IMR-90 (cell line): ENCODE measurements around the gene DNAI2. TPM values are rescaled to one million over a fixed set of nuclear protein-coding genes. Genes with fewer than 3 reads are reported as not detected.

ENCODE experiments used
- ATAC-seq: fragments of 200-7000 bp; cut with Tn5 transposase; 2 replicates; pipeline ENCODE4 v1.9.1; 2020; ENCODE audit warnings: low read depth, mild to moderate bottlenecking, moderate library complexity
- BruUV-seq: library from RNA; stranded (reverse); fragments of 400-500 nt; replicated peaks from 2 replicates; lab custom pipeline; 2021; lab: Mats Ljungman, UMichigan
- CTCF ChIA-PET: fragments of 300-600 bp; formaldehyde crosslinking; extraction: SDS; loops from one replicate; lab custom pipeline; 2021; ENCODE audit warnings: antibody characterized with exemption; lab: Yijun Ruan, JAX
- POLR2A ChIA-PET: fragments of 300-600 bp; sonication (Branson Sonifier 250); formaldehyde crosslinking; loops from one replicate; lab custom pipeline; 2022; ENCODE audit warnings: antibody characterized with exemption; ENCODE audit not compliant: unreplicated experiment; lab: Charles Lee
- DNase-seq: peaks from one replicate; pipeline ENCODE4 v3.0.0; 2013
- H2AFZ ChIP-seq: replicated peaks from 2 replicates; pipeline ENCODE3; 2013; ENCODE audit warnings: low read length, mild to moderate bottlenecking; ENCODE audit not compliant: poor library complexity
- H2AK5ac ChIP-seq: 2 replicates; pipeline ENCODE4 v1.6.1; 2013; ENCODE audit warnings: low read depth, low read length, inconsistent platforms
- H2AK9ac ChIP-seq: replicated peaks from 2 replicates; pipeline ENCODE3; 2013; ENCODE audit warnings: mild to moderate bottlenecking, low read depth, low read length, moderate library complexity; ENCODE audit not compliant: poor library complexity
- H2BK120ac ChIP-seq: 2 replicates; pipeline ENCODE4 v1.6.1; 2013; ENCODE audit warnings: low read depth, low read length, inconsistent platforms
- H2BK15ac ChIP-seq: 3 replicates; pipeline ENCODE4 v1.6.1; 2013; ENCODE audit warnings: low read depth, low read length, inconsistent platforms
- H2BK20ac ChIP-seq: 2 replicates; pipeline ENCODE4 v1.6.1; 2013; ENCODE audit warnings: low read depth, mild to moderate bottlenecking, inconsistent platforms, low read length, moderate library complexity
- H2BK5ac ChIP-seq: 2 replicates; pipeline ENCODE4 v1.6.1; 2013; ENCODE audit warnings: mild to moderate bottlenecking, low read depth, low read length, inconsistent platforms; ENCODE audit not compliant: poor library complexity, severe bottlenecking
- H3K14ac ChIP-seq: replicated peaks from 2 replicates; pipeline ENCODE4 v1.6.1; 2013; ENCODE audit warnings: low read depth, low read length, inconsistent platforms
- H3K18ac ChIP-seq: 2 replicates; pipeline ENCODE4 v1.6.1; 2013; ENCODE audit warnings: low read depth, low read length, control low read depth
- H3K23ac ChIP-seq: 2 replicates; pipeline ENCODE4 v1.6.1; 2013; ENCODE audit warnings: low read depth, low read length, inconsistent platforms
- H3K27ac ChIP-seq: 2 replicates; pipeline ENCODE4 v1.5.1; 2013; ENCODE audit warnings: mild to moderate bottlenecking, control low read depth, low read length; ENCODE audit not compliant: insufficient read depth
- H3K27me3 ChIP-seq: 2 replicates; pipeline ENCODE4 v1.6.1; 2013; ENCODE audit warnings: low read length; ENCODE audit not compliant: control insufficient read depth, insufficient read depth
- H3K36me3 ChIP-seq: 2 replicates; pipeline ENCODE4 v1.6.1; 2013; ENCODE audit warnings: low read length, mixed read lengths; ENCODE audit not compliant: control insufficient read depth, insufficient read depth
- H3K4ac ChIP-seq: 2 replicates; pipeline ENCODE4 v1.6.1; 2013; ENCODE audit warnings: low read depth, low read length, inconsistent platforms
- H3K4me1 ChIP-seq: 2 replicates; pipeline ENCODE4 v1.6.1; 2013; ENCODE audit warnings: low read length, mixed read lengths; ENCODE audit not compliant: control insufficient read depth, insufficient read depth
- H3K4me2 ChIP-seq: 2 replicates; pipeline ENCODE4 v1.6.1; 2013; ENCODE audit warnings: low read depth, mild to moderate bottlenecking, control low read depth, low read length, moderate library complexity
- H3K4me3 ChIP-seq: 2 replicates; pipeline ENCODE4 v1.5.1; 2013; ENCODE audit warnings: low read depth, mild to moderate bottlenecking, control low read depth, low read length, moderate library complexity; ENCODE audit not compliant: insufficient read depth
- H3K56ac ChIP-seq: 2 replicates; pipeline ENCODE4 v1.6.1; 2013; ENCODE audit warnings: low read length, inconsistent platforms; ENCODE audit not compliant: insufficient read depth; ENCODE audit errors: extremely low read depth
- H3K79me1 ChIP-seq, 2 experiments: 2 replicates each; pipeline ENCODE4 v1.6.1; 2013; ENCODE audit warnings: low read length in 2 of 2, inconsistent platforms in 1 of 2, low read depth in 1 of 2
- H3K9ac ChIP-seq: 2 replicates; pipeline ENCODE4 v1.6.1; 2013; ENCODE audit warnings: low read depth, low read length, control low read depth
- H3K9me1 ChIP-seq: 2 replicates; pipeline ENCODE4 v1.6.1; 2013; ENCODE audit warnings: low read length, inconsistent platforms; ENCODE audit not compliant: insufficient read depth
- H3K9me3 ChIP-seq: 2 replicates; pipeline ENCODE4 v1.6.1; 2013; ENCODE audit warnings: low read length; ENCODE audit not compliant: control insufficient read depth, insufficient read depth
- H4K20me1 ChIP-seq: 2 replicates; pipeline ENCODE4 v1.6.1; 2013; ENCODE audit warnings: low read length, inconsistent platforms; ENCODE audit not compliant: insufficient read depth
- H4K5ac ChIP-seq: 2 replicates; pipeline ENCODE4 v1.6.1; 2013; ENCODE audit warnings: mild to moderate bottlenecking, low read depth, low read length, control low read depth
- H4K8ac ChIP-seq, 2 experiments: 2 replicates each; pipeline ENCODE4 v1.6.1; 2013; ENCODE audit warnings: low read depth in 2 of 2, low read length in 2 of 2, control low read depth in 1 of 2, inconsistent platforms in 1 of 2
- H4K91ac ChIP-seq: 2 replicates; pipeline ENCODE4 v1.6.1; 2013; ENCODE audit warnings: low read depth, low read length, inconsistent platforms; ENCODE audit not compliant: insufficient read depth
- BHLHE40 ChIP-seq: fragments of 150-350 bp; IDR thresholded peaks from 2 replicates; pipeline ENCODE4 v1.6.1; 2016; ENCODE audit warnings: mild to moderate bottlenecking, low read depth, low read length
- CEBPB ChIP-seq: IDR thresholded peaks from 2 replicates; pipeline ENCODE4 v1.6.1; 2012; ENCODE audit warnings: low read depth, low read length, improper control_type of control experiment
- CHD1 ChIP-seq: IDR thresholded peaks from 2 replicates; pipeline ENCODE4 v1.6.1; 2012; ENCODE audit warnings: low read depth, low read length, improper control_type of control experiment
- FOS ChIP-seq: fragments of 150-350 bp; IDR thresholded peaks from 2 replicates; pipeline ENCODE4 v1.6.1; 2016; ENCODE audit warnings: low read depth, low read length
- MAFK ChIP-seq: IDR thresholded peaks from 2 replicates; pipeline ENCODE4 v1.6.1; 2012; ENCODE audit warnings: low read depth, low read length, improper control_type of control experiment
- MAZ ChIP-seq: IDR thresholded peaks from 2 replicates; pipeline ENCODE4 v1.6.1; 2012; ENCODE audit warnings: low read depth, mild to moderate bottlenecking, low read length, improper control_type of control experiment, moderate library complexity, borderline replicate concordance
- MXI1 ChIP-seq: IDR thresholded peaks from 2 replicates; pipeline ENCODE4 v1.6.1; 2012; ENCODE audit warnings: low read depth, mild to moderate bottlenecking, low read length, moderate library complexity, borderline replicate concordance
- NFE2L2 ChIP-seq: fragments of 150-350 bp; IDR thresholded peaks from 2 replicates; pipeline ENCODE4 v1.6.1; 2016; ENCODE audit warnings: low read depth, mild to moderate bottlenecking, low read length
- POLR2A ChIP-seq: IDR thresholded peaks from 2 replicates; pipeline ENCODE4 v1.6.1; 2012; ENCODE audit warnings: mild to moderate bottlenecking, low read depth, low read length
- RAD21 ChIP-seq: IDR thresholded peaks from 2 replicates; pipeline ENCODE4 v1.6.1; 2012; ENCODE audit warnings: low read length, improper control_type of control experiment
- RCOR1 ChIP-seq: IDR thresholded peaks from 2 replicates; pipeline ENCODE4 v1.6.1; 2012; ENCODE audit warnings: mild to moderate bottlenecking, low read length, improper control_type of control experiment; ENCODE audit not compliant: insufficient replicate concordance
- RFX5 ChIP-seq: IDR thresholded peaks from 2 replicates; pipeline ENCODE4 v1.8.0; 2012; ENCODE audit warnings: low read depth, mild to moderate bottlenecking, low read length, moderate library complexity
- SMC3 ChIP-seq: fragments of 150-350 bp; IDR thresholded peaks from 2 replicates; pipeline ENCODE4 v1.6.1; 2016; ENCODE audit warnings: low read depth, mild to moderate bottlenecking, antibody characterized with exemption, low read length, moderate library complexity
- WGBS, 2 experiments: methylation state at CpG; one replicate each; pipeline versions ENCODE4 v1.1.5 to v1.1.7; 2013; ENCODE audit warnings: missing lambda C conversion rate in 2 of 2; ENCODE audit not compliant: insufficient read length in 1 of 2; ENCODE audit errors: extremely low coverage in 2 of 2; 5-methylcytosine and 5-hydroxymethylcytosine counted together
- dilution Hi-C: fragments of 300-500 bp; cut with HindIII; formaldehyde crosslinking; loops from one replicate; pipeline ENCODE4 v1.14.3; 2018; ENCODE audit warnings: low sequenced_read_pairs; ENCODE audit not compliant: unreplicated experiment
- in situ Hi-C: fragments of 300-500 bp; cut with MboI; formaldehyde crosslinking; loops from 3 replicates; pipeline ENCODE4 v1.14.3; 2019; ENCODE audit warnings: low sequenced_read_pairs, inconsistent platforms, mixed read lengths
- intact Hi-C: fragments of 100-400 bp; cut with micrococcal nuclease; formaldehyde crosslinking; loops from 2 replicates; pipeline ENCODE4 v1.10.0; 2022
- polyA plus RNA-seq, 3 experiments: library from polyadenylated mRNA; depleted of rRNA; stranded (reverse); fragments of >200 nt; gene quantifications; 2 replicates each; pipeline ENCODE4 v1.2.3, GENCODE V29; 2012; ENCODE audit warnings: low replicate concordance in 1 of 3
- total RNA-seq: library from RNA; depleted of rRNA; stranded (reverse); fragments of >200 nt; gene quantifications from 2 replicates; pipeline ENCODE4 v1.2.3, GENCODE V29; 2012
- TF ChIP-seq, protein P1 (sequence below): conservative IDR thresholded peaks from 2 replicates; pipeline ENCODE4 v1.5.1; 2012; ENCODE audit warnings: mild to moderate bottlenecking, low read depth, low read length, improper control_type of control experiment
- TF ChIP-seq, protein P2 (sequence below): fragments of 150-350 bp; IDR thresholded peaks from 2 replicates; pipeline ENCODE4 v1.6.1; 2017; ENCODE audit warnings: mild to moderate bottlenecking, antibody characterized with exemption, low read length, low read depth
- TF ChIP-seq, protein P3 (sequence below): fragments of 150-350 bp; IDR thresholded peaks from 2 replicates; pipeline ENCODE4 v1.6.1; 2016; ENCODE audit warnings: low read depth, mild to moderate bottlenecking, low read length, moderate library complexity, borderline replicate concordance

DNAI2 gene
- total and polyA plus RNA-seq, 2 of the 4 experiments (the other 2 are of a cell fraction) = not detected

DNA sequence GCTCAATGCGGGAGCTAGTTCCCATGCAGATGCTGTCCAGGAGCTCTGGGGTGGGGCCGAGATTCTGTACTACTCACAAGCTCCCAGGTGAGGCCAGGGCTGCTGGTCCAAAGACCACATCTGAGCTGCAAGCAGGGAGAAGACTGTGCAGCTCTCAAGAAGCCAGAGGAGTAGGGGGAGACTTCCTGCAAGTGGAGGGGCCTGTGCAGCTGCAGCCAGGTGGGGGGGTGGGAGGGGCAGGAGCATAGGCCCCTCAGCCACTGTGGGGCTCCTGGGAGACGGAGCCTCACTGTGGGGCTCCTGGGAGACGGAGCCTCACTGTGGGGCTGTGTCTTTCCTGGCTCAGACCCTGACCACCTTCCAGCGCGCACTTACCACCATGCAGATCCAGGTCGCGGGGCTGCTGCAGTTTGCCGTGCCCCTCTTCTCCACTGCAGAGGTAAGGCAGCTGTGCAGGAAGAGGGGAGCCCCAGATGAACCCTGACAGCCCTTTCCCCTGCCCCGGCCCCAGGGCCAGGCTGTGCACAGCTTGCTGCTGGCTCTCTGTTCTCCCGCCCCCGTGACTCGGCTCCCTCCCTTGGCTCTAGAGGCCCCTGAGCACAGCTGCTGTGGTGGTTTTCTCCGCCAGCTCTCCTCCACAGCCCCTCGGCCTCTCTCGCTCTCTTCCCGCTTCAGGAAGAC is 24.3 kb upstream of the DNAI2 start:
- Histone ChIP-seq H4K20me1 (no peaks in the 10 kb centered on the region), H3K4ac (no peak overlapping the region), H2AK5ac (no peak overlapping the region), H2BK20ac (no peak overlapping the region), H3K56ac (no peak overlapping the region), H3K14ac (no peak overlapping the region), H4K8ac (no peak overlapping the region), H2BK15ac (no peak overlapping the region), H3K18ac (no peak overlapping the region), H2AK9ac (no peak overlapping the region), H3K4me2 (no peak overlapping the region), H3K4me1 (no peaks in the 10 kb centered on the region), H2BK120ac (no peak overlapping the region), H3K79me1 (no peaks in the 10 kb centered on the region), H3K27me3 (no peaks in the 10 kb centered on the region), H4K91ac (no peak overlapping the region), H3K4me3 (no peak overlapping the region), H2BK5ac (no peak overlapping the region), H3K27ac (no peak overlapping the region), H3K23ac (no peak overlapping the region), H3K9me1 (no peaks in the 10 kb centered on the region), H3K9ac (no peak overlapping the region), H2AFZ (no peak overlapping the region), H4K5ac (no peak overlapping the region), H3K36me3 (no peaks in the 10 kb centered on the region), H3K9me3 (no peaks in the 10 kb centered on the region)
- ChIA-PET POLR2A (no interaction called here), CTCF (no interaction called here)
- TF ChIP-seq MXI1 (no peak), POLR2A (no peak), FOS (no peak), SMC3 (no peak), MAFK (no peak), CHD1 (no peak), CEBPB (no peak), RAD21 (no peak), BHLHE40 (no peak), MAZ (no peak), RFX5 (no peak), RCOR1 (no peak), NFE2L2 (no peak)
- TF ChIP-seq, protein P1, sequence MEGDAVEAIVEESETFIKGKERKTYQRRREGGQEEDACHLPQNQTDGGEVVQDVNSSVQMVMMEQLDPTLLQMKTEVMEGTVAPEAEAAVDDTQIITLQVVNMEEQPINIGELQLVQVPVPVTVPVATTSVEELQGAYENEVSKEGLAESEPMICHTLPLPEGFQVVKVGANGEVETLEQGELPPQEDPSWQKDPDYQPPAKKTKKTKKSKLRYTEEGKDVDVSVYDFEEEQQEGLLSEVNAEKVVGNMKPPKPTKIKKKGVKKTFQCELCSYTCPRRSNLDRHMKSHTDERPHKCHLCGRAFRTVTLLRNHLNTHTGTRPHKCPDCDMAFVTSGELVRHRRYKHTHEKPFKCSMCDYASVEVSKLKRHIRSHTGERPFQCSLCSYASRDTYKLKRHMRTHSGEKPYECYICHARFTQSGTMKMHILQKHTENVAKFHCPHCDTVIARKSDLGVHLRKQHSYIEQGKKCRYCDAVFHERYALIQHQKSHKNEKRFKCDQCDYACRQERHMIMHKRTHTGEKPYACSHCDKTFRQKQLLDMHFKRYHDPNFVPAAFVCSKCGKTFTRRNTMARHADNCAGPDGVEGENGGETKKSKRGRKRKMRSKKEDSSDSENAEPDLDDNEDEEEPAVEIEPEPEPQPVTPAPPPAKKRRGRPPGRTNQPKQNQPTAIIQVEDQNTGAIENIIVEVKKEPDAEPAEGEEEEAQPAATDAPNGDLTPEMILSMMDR = no peak
- TF ChIP-seq, protein P2, sequence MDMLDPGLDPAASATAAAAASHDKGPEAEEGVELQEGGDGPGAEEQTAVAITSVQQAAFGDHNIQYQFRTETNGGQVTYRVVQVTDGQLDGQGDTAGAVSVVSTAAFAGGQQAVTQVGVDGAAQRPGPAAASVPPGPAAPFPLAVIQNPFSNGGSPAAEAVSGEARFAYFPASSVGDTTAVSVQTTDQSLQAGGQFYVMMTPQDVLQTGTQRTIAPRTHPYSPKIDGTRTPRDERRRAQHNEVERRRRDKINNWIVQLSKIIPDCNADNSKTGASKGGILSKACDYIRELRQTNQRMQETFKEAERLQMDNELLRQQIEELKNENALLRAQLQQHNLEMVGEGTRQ = no peak
- TF ChIP-seq, protein P3, sequence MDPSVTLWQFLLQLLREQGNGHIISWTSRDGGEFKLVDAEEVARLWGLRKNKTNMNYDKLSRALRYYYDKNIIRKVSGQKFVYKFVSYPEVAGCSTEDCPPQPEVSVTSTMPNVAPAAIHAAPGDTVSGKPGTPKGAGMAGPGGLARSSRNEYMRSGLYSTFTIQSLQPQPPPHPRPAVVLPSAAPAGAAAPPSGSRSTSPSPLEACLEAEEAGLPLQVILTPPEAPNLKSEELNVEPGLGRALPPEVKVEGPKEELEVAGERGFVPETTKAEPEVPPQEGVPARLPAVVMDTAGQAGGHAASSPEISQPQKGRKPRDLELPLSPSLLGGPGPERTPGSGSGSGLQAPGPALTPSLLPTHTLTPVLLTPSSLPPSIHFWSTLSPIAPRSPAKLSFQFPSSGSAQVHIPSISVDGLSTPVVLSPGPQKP = no peak
- intact Hi-C loops = no loop called here
- DNase-seq = no peak
- dilution Hi-C loops = no loop called here
- 44% methylated on average over 4 of the region's 17 CpGs; no CpG with 5 or more reads in 1 of the 2 experiments for WGBS, 2 experiments
- no peak for ATAC-seq
- in situ Hi-C loops = no loop called here
- BruUV-seq = no TSS peak
